ENCODE results near the gene OSBPL8.

GRCh38 chr12:76595056-76595455 is 35.5 kb upstream of the OSBPL8 start:
- no peak for TF ChIP-seq CTCF (IDR thresholded peaks at IDR 0.05 in 4 of 5, conservative IDR thresholded peaks at IDR 0.05 in 1 of 5)
- TF ChIP-seq POLR2A (IDR thresholded peaks at IDR 0.05), result no peak
